Right hindlimb (tissue), 1 donor: Measurements from ENCODE around the gene CRP.
"Not testable (repeated sequence)": the region's sequence is repeated elsewhere in the genome, so short reads cannot be mapped to it uniquely, and the experiment has no call there.

ENCODE experiments used
- DNase-seq: peaks from one replicate; pipeline ENCODE4 v3.0.0-alpha.2; 2018

CRP gene

GRCh38 chr1:159699246-159699645 lies 15.1 kb downstream of the CRP start:
- no peak for DNase-seq

- no peak for DNase-seq
These were observed 26.9 kb downstream of the CRP start for GRCh38 chr1:159687511-159687910.

GRCh38 chr1:159686599-159687299 lies 27.6 kb downstream of the CRP start:
- DNase-seq, result no peak

- DNase-seq, result no peak
These were observed 35.5 kb downstream of the CRP start for GRCh38 chr1:159678939-159679338.

GRCh38 chr1:159675046-159675445 lies 39.3 kb downstream of the CRP start:
- DNase-seq, result no peak

GRCh38 chr1:159672390-159672789 lies 42.0 kb downstream of the CRP start:
- not testable (repeated sequence) for DNase-seq

- DNase-seq, result no peak
These were observed 45.1 kb downstream of the CRP start for GRCh38 chr1:159669338-159669737.

- DNase-seq, result no peak
These were observed 45.6 kb downstream of the CRP start for GRCh38 chr1:159668739-159669138.

GRCh38 chr1:159664247-159664646 lies 50.1 kb downstream of the CRP start:
- DNase-seq, result no peak

- DNase-seq, result no peak
These were observed 50.8 kb downstream of the CRP start for GRCh38 chr1:159663552-159663951.
